Breast epithelium (tissue), 3 donors: ENCODE measurements around the gene C14orf180.

Experiments
- POLR2A ChIP-seq: fragments of 450-650 bp; IDR thresholded peaks from one replicate; pipeline ENCODE4 v1.6.1; 2016; ENCODE audit warnings: antibody characterized with exemption, mild to moderate bottlenecking, moderate library complexity
- POLR2AphosphoS5 ChIP-seq, 3 donors: sonication (generic); formaldehyde crosslinking; IDR thresholded peaks; one replicate each; pipeline ENCODE4 v1.6.1; 2017; ENCODE audit warnings: antibody characterized with exemption in 3 of 3
- TF ChIP-seq, protein P1 (sequence below), 3 donors: fragments of 450-650 bp; IDR thresholded peaks; one replicate each; pipeline ENCODE4 v1.5.1; 2016 to 2017; ENCODE audit warnings: antibody characterized with exemption in 3 of 3, mild to moderate bottlenecking in 3 of 3, moderate library complexity in 3 of 3

DNA sequence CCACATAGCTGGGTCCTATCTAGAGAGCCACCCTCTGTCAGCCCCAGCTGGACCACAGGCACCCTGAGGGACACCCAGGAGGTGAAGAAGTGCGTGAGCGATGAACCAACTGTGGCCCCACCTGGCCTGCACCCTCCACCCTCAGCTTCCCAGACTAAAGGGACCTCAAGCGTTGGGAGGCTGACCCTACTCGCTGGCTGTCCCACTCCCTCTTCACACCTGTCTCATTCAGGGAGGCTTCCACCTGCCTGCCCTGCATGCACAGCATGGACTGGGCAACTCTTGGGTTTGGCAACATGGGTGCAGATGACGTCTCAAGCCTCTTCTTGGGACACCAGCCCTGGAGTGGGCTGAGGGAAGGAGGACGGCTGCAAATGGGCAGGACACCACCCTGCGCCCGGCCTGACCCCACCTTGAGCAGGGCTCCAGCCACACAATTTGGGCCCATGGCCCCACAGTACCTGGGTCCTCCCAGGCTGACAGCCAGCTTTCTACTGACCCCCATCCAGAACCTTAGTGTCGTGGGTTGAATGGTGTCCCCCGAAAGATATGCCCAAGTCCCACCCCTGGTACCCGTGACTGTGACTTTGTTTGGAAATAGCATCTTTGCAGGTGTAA lies 22.9 kb downstream of the C14orf180 start:
- TF ChIP-seq POLR2A: no peak
- TF ChIP-seq, protein P1, sequence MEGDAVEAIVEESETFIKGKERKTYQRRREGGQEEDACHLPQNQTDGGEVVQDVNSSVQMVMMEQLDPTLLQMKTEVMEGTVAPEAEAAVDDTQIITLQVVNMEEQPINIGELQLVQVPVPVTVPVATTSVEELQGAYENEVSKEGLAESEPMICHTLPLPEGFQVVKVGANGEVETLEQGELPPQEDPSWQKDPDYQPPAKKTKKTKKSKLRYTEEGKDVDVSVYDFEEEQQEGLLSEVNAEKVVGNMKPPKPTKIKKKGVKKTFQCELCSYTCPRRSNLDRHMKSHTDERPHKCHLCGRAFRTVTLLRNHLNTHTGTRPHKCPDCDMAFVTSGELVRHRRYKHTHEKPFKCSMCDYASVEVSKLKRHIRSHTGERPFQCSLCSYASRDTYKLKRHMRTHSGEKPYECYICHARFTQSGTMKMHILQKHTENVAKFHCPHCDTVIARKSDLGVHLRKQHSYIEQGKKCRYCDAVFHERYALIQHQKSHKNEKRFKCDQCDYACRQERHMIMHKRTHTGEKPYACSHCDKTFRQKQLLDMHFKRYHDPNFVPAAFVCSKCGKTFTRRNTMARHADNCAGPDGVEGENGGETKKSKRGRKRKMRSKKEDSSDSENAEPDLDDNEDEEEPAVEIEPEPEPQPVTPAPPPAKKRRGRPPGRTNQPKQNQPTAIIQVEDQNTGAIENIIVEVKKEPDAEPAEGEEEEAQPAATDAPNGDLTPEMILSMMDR (IDR thresholded peaks at IDR 0.05): no peak
- no peak for TF ChIP-seq POLR2AphosphoS5 (IDR thresholded peaks at IDR 0.05)
